IMR-90 (cell line): ENCODE measurements around the gene INPP5A. TPM values are rescaled to one million over a fixed set of nuclear protein-coding genes. Genes with fewer than 3 reads are reported as not detected.

Source experiments
- ATAC-seq: fragments of 200-7000 bp; cut with Tn5 transposase; 2 replicates; pipeline ENCODE4 v1.9.1; 2020; ENCODE audit warnings: low read depth, mild to moderate bottlenecking, moderate library complexity
- BruUV-seq: library from RNA; stranded (reverse); fragments of 400-500 nt; replicated peaks from 2 replicates; lab custom pipeline; 2021; lab: Mats Ljungman, UMichigan
- CTCF ChIA-PET: fragments of 300-600 bp; formaldehyde crosslinking; extraction: SDS; loops from one replicate; lab custom pipeline; 2021; ENCODE audit warnings: antibody characterized with exemption; lab: Yijun Ruan, JAX
- POLR2A ChIA-PET: fragments of 300-600 bp; sonication (Branson Sonifier 250); formaldehyde crosslinking; loops from one replicate; lab custom pipeline; 2022; ENCODE audit warnings: antibody characterized with exemption; ENCODE audit not compliant: unreplicated experiment; lab: Charles Lee
- DNase-seq: peaks from one replicate; pipeline ENCODE4 v3.0.0; 2013
- H2AFZ ChIP-seq: replicated peaks from 2 replicates; pipeline ENCODE3; 2013; ENCODE audit warnings: low read length, mild to moderate bottlenecking; ENCODE audit not compliant: poor library complexity
- H2AK5ac ChIP-seq: 2 replicates; pipeline ENCODE4 v1.6.1; 2013; ENCODE audit warnings: low read depth, low read length, inconsistent platforms
- H2AK9ac ChIP-seq: replicated peaks from 2 replicates; pipeline ENCODE3; 2013; ENCODE audit warnings: mild to moderate bottlenecking, low read depth, low read length, moderate library complexity; ENCODE audit not compliant: poor library complexity
- H2BK120ac ChIP-seq: 2 replicates; pipeline ENCODE4 v1.6.1; 2013; ENCODE audit warnings: low read depth, low read length, inconsistent platforms
- H2BK15ac ChIP-seq: 3 replicates; pipeline ENCODE4 v1.6.1; 2013; ENCODE audit warnings: low read depth, low read length, inconsistent platforms
- H2BK20ac ChIP-seq: 2 replicates; pipeline ENCODE4 v1.6.1; 2013; ENCODE audit warnings: low read depth, mild to moderate bottlenecking, inconsistent platforms, low read length, moderate library complexity
- H2BK5ac ChIP-seq: 2 replicates; pipeline ENCODE4 v1.6.1; 2013; ENCODE audit warnings: mild to moderate bottlenecking, low read depth, low read length, inconsistent platforms; ENCODE audit not compliant: poor library complexity, severe bottlenecking
- H3K14ac ChIP-seq: replicated peaks from 2 replicates; pipeline ENCODE4 v1.6.1; 2013; ENCODE audit warnings: low read depth, low read length, inconsistent platforms
- H3K18ac ChIP-seq: 2 replicates; pipeline ENCODE4 v1.6.1; 2013; ENCODE audit warnings: low read depth, low read length, control low read depth
- H3K23ac ChIP-seq: 2 replicates; pipeline ENCODE4 v1.6.1; 2013; ENCODE audit warnings: low read depth, low read length, inconsistent platforms
- H3K27ac ChIP-seq: 2 replicates; pipeline ENCODE4 v1.5.1; 2013; ENCODE audit warnings: mild to moderate bottlenecking, control low read depth, low read length; ENCODE audit not compliant: insufficient read depth
- H3K27me3 ChIP-seq: 2 replicates; pipeline ENCODE4 v1.6.1; 2013; ENCODE audit warnings: low read length; ENCODE audit not compliant: control insufficient read depth, insufficient read depth
- H3K36me3 ChIP-seq: 2 replicates; pipeline ENCODE4 v1.6.1; 2013; ENCODE audit warnings: low read length, mixed read lengths; ENCODE audit not compliant: control insufficient read depth, insufficient read depth
- H3K4ac ChIP-seq: 2 replicates; pipeline ENCODE4 v1.6.1; 2013; ENCODE audit warnings: low read depth, low read length, inconsistent platforms
- H3K4me1 ChIP-seq: 2 replicates; pipeline ENCODE4 v1.6.1; 2013; ENCODE audit warnings: low read length, mixed read lengths; ENCODE audit not compliant: control insufficient read depth, insufficient read depth
- H3K4me2 ChIP-seq: 2 replicates; pipeline ENCODE4 v1.6.1; 2013; ENCODE audit warnings: low read depth, mild to moderate bottlenecking, control low read depth, low read length, moderate library complexity
- H3K4me3 ChIP-seq: 2 replicates; pipeline ENCODE4 v1.5.1; 2013; ENCODE audit warnings: low read depth, mild to moderate bottlenecking, control low read depth, low read length, moderate library complexity; ENCODE audit not compliant: insufficient read depth
- H3K56ac ChIP-seq: 2 replicates; pipeline ENCODE4 v1.6.1; 2013; ENCODE audit warnings: low read length, inconsistent platforms; ENCODE audit not compliant: insufficient read depth; ENCODE audit errors: extremely low read depth
- H3K79me1 ChIP-seq, 2 experiments: 2 replicates each; pipeline ENCODE4 v1.6.1; 2013; ENCODE audit warnings: low read length in 2 of 2, inconsistent platforms in 1 of 2, low read depth in 1 of 2
- H3K9ac ChIP-seq: 2 replicates; pipeline ENCODE4 v1.6.1; 2013; ENCODE audit warnings: low read depth, low read length, control low read depth
- H3K9me1 ChIP-seq: 2 replicates; pipeline ENCODE4 v1.6.1; 2013; ENCODE audit warnings: low read length, inconsistent platforms; ENCODE audit not compliant: insufficient read depth
- H3K9me3 ChIP-seq: 2 replicates; pipeline ENCODE4 v1.6.1; 2013; ENCODE audit warnings: low read length; ENCODE audit not compliant: control insufficient read depth, insufficient read depth
- H4K20me1 ChIP-seq: 2 replicates; pipeline ENCODE4 v1.6.1; 2013; ENCODE audit warnings: low read length, inconsistent platforms; ENCODE audit not compliant: insufficient read depth
- H4K5ac ChIP-seq: 2 replicates; pipeline ENCODE4 v1.6.1; 2013; ENCODE audit warnings: mild to moderate bottlenecking, low read depth, low read length, control low read depth
- H4K8ac ChIP-seq, 2 experiments: 2 replicates each; pipeline ENCODE4 v1.6.1; 2013; ENCODE audit warnings: low read depth in 2 of 2, low read length in 2 of 2, control low read depth in 1 of 2, inconsistent platforms in 1 of 2
- H4K91ac ChIP-seq: 2 replicates; pipeline ENCODE4 v1.6.1; 2013; ENCODE audit warnings: low read depth, low read length, inconsistent platforms; ENCODE audit not compliant: insufficient read depth
- BHLHE40 ChIP-seq: fragments of 150-350 bp; IDR thresholded peaks from 2 replicates; pipeline ENCODE4 v1.6.1; 2016; ENCODE audit warnings: mild to moderate bottlenecking, low read depth, low read length
- CHD1 ChIP-seq: IDR thresholded peaks from 2 replicates; pipeline ENCODE4 v1.6.1; 2012; ENCODE audit warnings: low read depth, low read length, improper control_type of control experiment
- FOS ChIP-seq: fragments of 150-350 bp; IDR thresholded peaks from 2 replicates; pipeline ENCODE4 v1.6.1; 2016; ENCODE audit warnings: low read depth, low read length
- MXI1 ChIP-seq: IDR thresholded peaks from 2 replicates; pipeline ENCODE4 v1.6.1; 2012; ENCODE audit warnings: low read depth, mild to moderate bottlenecking, low read length, moderate library complexity, borderline replicate concordance
- NFE2L2 ChIP-seq: fragments of 150-350 bp; IDR thresholded peaks from 2 replicates; pipeline ENCODE4 v1.6.1; 2016; ENCODE audit warnings: low read depth, mild to moderate bottlenecking, low read length
- POLR2A ChIP-seq: IDR thresholded peaks from 2 replicates; pipeline ENCODE4 v1.6.1; 2012; ENCODE audit warnings: mild to moderate bottlenecking, low read depth, low read length
- RAD21 ChIP-seq: IDR thresholded peaks from 2 replicates; pipeline ENCODE4 v1.6.1; 2012; ENCODE audit warnings: low read length, improper control_type of control experiment
- RFX5 ChIP-seq: IDR thresholded peaks from 2 replicates; pipeline ENCODE4 v1.8.0; 2012; ENCODE audit warnings: low read depth, mild to moderate bottlenecking, low read length, moderate library complexity
- SMC3 ChIP-seq: fragments of 150-350 bp; IDR thresholded peaks from 2 replicates; pipeline ENCODE4 v1.6.1; 2016; ENCODE audit warnings: low read depth, mild to moderate bottlenecking, antibody characterized with exemption, low read length, moderate library complexity
- WGBS, 2 experiments: methylation state at CpG; one replicate each; pipeline versions ENCODE4 v1.1.5 to v1.1.7; 2013; ENCODE audit warnings: missing lambda C conversion rate in 2 of 2; ENCODE audit not compliant: insufficient read length in 1 of 2; ENCODE audit errors: extremely low coverage in 2 of 2; 5-methylcytosine and 5-hydroxymethylcytosine counted together
- dilution Hi-C: fragments of 300-500 bp; cut with HindIII; formaldehyde crosslinking; loops from one replicate; pipeline ENCODE4 v1.14.3; 2018; ENCODE audit warnings: low sequenced_read_pairs; ENCODE audit not compliant: unreplicated experiment
- in situ Hi-C: fragments of 300-500 bp; cut with MboI; formaldehyde crosslinking; loops from 3 replicates; pipeline ENCODE4 v1.14.3; 2019; ENCODE audit warnings: low sequenced_read_pairs, inconsistent platforms, mixed read lengths
- intact Hi-C: fragments of 100-400 bp; cut with micrococcal nuclease; formaldehyde crosslinking; loops from 2 replicates; pipeline ENCODE4 v1.10.0; 2022
- polyA plus RNA-seq, 3 experiments: library from polyadenylated mRNA; depleted of rRNA; stranded (reverse); fragments of >200 nt; gene quantifications; 2 replicates each; pipeline ENCODE4 v1.2.3, GENCODE V29; 2012; ENCODE audit warnings: low replicate concordance in 1 of 3
- total RNA-seq: library from RNA; depleted of rRNA; stranded (reverse); fragments of >200 nt; gene quantifications from 2 replicates; pipeline ENCODE4 v1.2.3, GENCODE V29; 2012
- TF ChIP-seq, protein P1 (sequence below): fragments of 150-350 bp; IDR thresholded peaks from 2 replicates; pipeline ENCODE4 v1.6.1; 2016; ENCODE audit warnings: low read depth, mild to moderate bottlenecking, low read length, moderate library complexity, borderline replicate concordance
- TF ChIP-seq, protein P2 (sequence below): conservative IDR thresholded peaks from 2 replicates; pipeline ENCODE4 v1.5.1; 2012; ENCODE audit warnings: mild to moderate bottlenecking, low read depth, low read length, improper control_type of control experiment

INPP5A gene
- total and polyA plus RNA-seq, 2 of the 4 experiments (the other 2 are of a cell fraction): 21.4 to 36.7 TPM

DNA sequence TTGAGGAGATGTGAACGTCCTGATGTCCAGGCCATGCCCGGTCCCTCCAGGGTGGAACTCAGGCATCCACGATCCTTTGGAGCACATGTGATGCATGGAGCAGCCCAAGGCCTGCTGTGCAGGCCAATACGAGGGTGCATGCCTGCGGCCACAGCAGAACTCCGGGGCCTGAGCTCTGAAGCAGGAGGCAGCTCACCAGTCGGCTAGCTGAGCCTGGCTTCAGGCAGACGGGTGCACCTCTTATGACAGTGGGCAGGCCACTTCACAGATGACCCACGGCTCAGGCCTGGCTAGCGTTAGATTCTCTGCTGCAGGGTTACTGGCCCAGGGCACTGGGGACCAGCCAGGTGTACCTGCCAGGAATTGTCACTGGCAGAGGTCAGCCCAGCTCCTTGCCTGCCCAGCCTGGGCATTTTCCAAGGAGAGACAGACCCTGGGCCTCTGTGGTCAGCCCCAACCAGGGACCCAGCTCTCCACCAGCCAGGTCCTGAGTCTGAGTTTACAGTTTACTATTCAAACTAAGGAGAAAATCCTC lies 29.6 kb upstream of the INPP5A start:
- in situ Hi-C loops: no loop called here
- no peak for ATAC-seq
- CTCF ChIA-PET: no interaction called here

More for the DNA sequence above, 29.6 kb upstream of the INPP5A start:
- no peaks in the 10 kb centered on the region for H3K9me1 ChIP-seq
- no peak overlapping the region for H2AK9ac ChIP-seq
- POLR2A ChIA-PET: no interaction called here
- no peaks in the 10 kb centered on the region; the same call in 1 of the 2 replicates for H3K4me1 ChIP-seq
- no peak overlapping the region for H2AK5ac ChIP-seq
- no TSS peak for BruUV-seq
- no peak overlapping the region for H3K9ac ChIP-seq
- DNase-seq: no peak
- H3K4me3 ChIP-seq: no peak overlapping the region
- H3K27me3 ChIP-seq: peaks cover 2% of the 10 kb centered on the region; the same call in 1 of the 2 replicates
- H3K4me2 ChIP-seq: no peak overlapping the region
- H3K79me1 ChIP-seq: no peaks in the 10 kb centered on the region
- TF ChIP-seq MXI1 (no peak), RFX5 (no peak), SMC3 (no peak), FOS (no peak), BHLHE40 (no peak), NFE2L2 (no peak), RAD21 (no peak), CHD1 (no peak), POLR2A (no peak)
- TF ChIP-seq, protein P1, sequence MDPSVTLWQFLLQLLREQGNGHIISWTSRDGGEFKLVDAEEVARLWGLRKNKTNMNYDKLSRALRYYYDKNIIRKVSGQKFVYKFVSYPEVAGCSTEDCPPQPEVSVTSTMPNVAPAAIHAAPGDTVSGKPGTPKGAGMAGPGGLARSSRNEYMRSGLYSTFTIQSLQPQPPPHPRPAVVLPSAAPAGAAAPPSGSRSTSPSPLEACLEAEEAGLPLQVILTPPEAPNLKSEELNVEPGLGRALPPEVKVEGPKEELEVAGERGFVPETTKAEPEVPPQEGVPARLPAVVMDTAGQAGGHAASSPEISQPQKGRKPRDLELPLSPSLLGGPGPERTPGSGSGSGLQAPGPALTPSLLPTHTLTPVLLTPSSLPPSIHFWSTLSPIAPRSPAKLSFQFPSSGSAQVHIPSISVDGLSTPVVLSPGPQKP: no peak
- TF ChIP-seq, protein P2, sequence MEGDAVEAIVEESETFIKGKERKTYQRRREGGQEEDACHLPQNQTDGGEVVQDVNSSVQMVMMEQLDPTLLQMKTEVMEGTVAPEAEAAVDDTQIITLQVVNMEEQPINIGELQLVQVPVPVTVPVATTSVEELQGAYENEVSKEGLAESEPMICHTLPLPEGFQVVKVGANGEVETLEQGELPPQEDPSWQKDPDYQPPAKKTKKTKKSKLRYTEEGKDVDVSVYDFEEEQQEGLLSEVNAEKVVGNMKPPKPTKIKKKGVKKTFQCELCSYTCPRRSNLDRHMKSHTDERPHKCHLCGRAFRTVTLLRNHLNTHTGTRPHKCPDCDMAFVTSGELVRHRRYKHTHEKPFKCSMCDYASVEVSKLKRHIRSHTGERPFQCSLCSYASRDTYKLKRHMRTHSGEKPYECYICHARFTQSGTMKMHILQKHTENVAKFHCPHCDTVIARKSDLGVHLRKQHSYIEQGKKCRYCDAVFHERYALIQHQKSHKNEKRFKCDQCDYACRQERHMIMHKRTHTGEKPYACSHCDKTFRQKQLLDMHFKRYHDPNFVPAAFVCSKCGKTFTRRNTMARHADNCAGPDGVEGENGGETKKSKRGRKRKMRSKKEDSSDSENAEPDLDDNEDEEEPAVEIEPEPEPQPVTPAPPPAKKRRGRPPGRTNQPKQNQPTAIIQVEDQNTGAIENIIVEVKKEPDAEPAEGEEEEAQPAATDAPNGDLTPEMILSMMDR: no peak
- no peak overlapping the region for H4K8ac ChIP-seq
- no peak overlapping the region for H2BK120ac ChIP-seq
- H2BK15ac ChIP-seq: no peak overlapping the region
- no peak overlapping the region for H3K23ac ChIP-seq
- no peak overlapping the region for H3K56ac ChIP-seq
- dilution Hi-C loops: no loop called here
- H2BK5ac ChIP-seq: no peak overlapping the region
- no peak overlapping the region for H3K18ac ChIP-seq
- no peak overlapping the region for H2BK20ac ChIP-seq
- H4K20me1 ChIP-seq: no peaks in the 10 kb centered on the region
- intact Hi-C loops: no loop called here
- no peak overlapping the region for H4K91ac ChIP-seq
- H3K27ac ChIP-seq: no peak overlapping the region
- no peaks in the 10 kb centered on the region; the same call in 1 of the 2 replicates for H3K9me3 ChIP-seq
- H3K36me3 ChIP-seq: no peaks in the 10 kb centered on the region
- WGBS, 2 experiments: 95% methylated on average over 10 of the region's 10 CpGs; no CpG with 5 or more reads in 1 of the 2 experiments
- H3K14ac ChIP-seq: no peak overlapping the region
- no peak overlapping the region for H4K5ac ChIP-seq
- H3K4ac ChIP-seq: no peak overlapping the region
- no peak overlapping the region for H2AFZ ChIP-seq
